ENCODE data around the gene ARV1.
"Not testable (repeated sequence)": the region's sequence is repeated elsewhere in the genome, so short reads cannot be mapped to it uniquely, and the experiment has no call there.

The ARV1 gene

GRCh38 chr1:231020139-231020601 is 41.3 kb downstream of the ARV1 start:
- no peak for DNase-seq

GRCh38 chr1:231020816-231021215 is 41.9 kb downstream of the ARV1 start:
- DNase-seq, result no peak

GRCh38 chr1:231021540-231022031 is 42.7 kb downstream of the ARV1 start:
- DNase-seq, result no peak

- not testable (repeated sequence) for DNase-seq
These were observed 43.6 kb downstream of the ARV1 start for GRCh38 chr1:231022543-231022942.

- DNase-seq, result no peak
These were observed 44.3 kb downstream of the ARV1 start for GRCh38 chr1:231023150-231023549.

- no peak for DNase-seq
These were observed 47.7 kb downstream of the ARV1 start for GRCh38 chr1:231026576-231026975.

- DNase-seq, result no peak
These were observed 48.4 kb downstream of the ARV1 start for GRCh38 chr1:231027136-231027925.

GRCh38 chr1:231027971-231028370 is 49.1 kb downstream of the ARV1 start:
- DNase-seq, result no peak

- no peak for DNase-seq
These were observed 49.8 kb downstream of the ARV1 start for GRCh38 chr1:231028682-231029081.

- DNase-seq, result not testable (repeated sequence)
These were observed 50.4 kb downstream of the ARV1 start for GRCh38 chr1:231029247-231029646.

GRCh38 chr1:231029841-231030240 is 50.9 kb downstream of the ARV1 start:
- DNase-seq, result no peak

GRCh38 chr1:231032963-231033362 is 54.1 kb downstream of the ARV1 start:
- peak; percentile 35 for DNase-seq

- no peak for DNase-seq
These were observed 56.9 kb downstream of the ARV1 start for GRCh38 chr1:231035799-231036198.

- peak; percentile 88 for DNase-seq
These were observed 57.5 kb downstream of the ARV1 start for GRCh38 chr1:231036416-231036815.

- DNase-seq, result no peak
These were observed 59.0 kb downstream of the ARV1 start for GRCh38 chr1:231037585-231038517.

- no peak for DNase-seq
These were observed 60.5 kb downstream of the ARV1 start for GRCh38 chr1:231039161-231040018.

GRCh38 chr1:231040019-231040799 is 61.3 kb downstream of the ARV1 start, which contains the start of gene FAM89A:
FAM89A (minus strand) TSS chr1:231040254; CDS start chr1:231040211, 43 bp downstream.
- no peak for DNase-seq

GRCh38 chr1:231040800-231041718 is 62.2 kb downstream of the ARV1 start:
- DNase-seq, result no peak

- DNase-seq, result no peak
These were observed 62.9 kb downstream of the ARV1 start for GRCh38 chr1:231041719-231042261.

GRCh38 chr1:231044588-231044987 is 65.7 kb downstream of the ARV1 start:
- DNase-seq, result no peak

All from GF-D8 (cell line).